CD4-positive, CD25-positive, alpha-beta regulatory T cell (primary cell): Measurements from ENCODE around the gene EGLN2. TPM values are rescaled to one million over a fixed set of nuclear protein-coding genes. Genes with fewer than 3 reads are reported as not detected.

ENCODE experiments used
- ATAC-seq, 2 donors: fragments of 150-1000 bp; cut with Tn5 transposase; one replicate each; pipeline ENCODE4 v1.10.0; 2021; ENCODE audit warnings: low read depth in 2 of 2, moderate number of reproducible peaks in 2 of 2, moderate library complexity in 1 of 2
- DNase-seq, 3 donors: peaks; one replicate each; pipeline versions ENCODE4 v3.0.0 to v3.0.0-alpha.2; 2012 to 2022; ENCODE audit warnings: mixed read lengths in 1 of 3
- H3K27ac ChIP-seq: one replicate; pipeline ENCODE4 v1.7.0; 2013; ENCODE audit warnings: mild to moderate bottlenecking, low read length; ENCODE audit not compliant: insufficient read depth, poor library complexity, severe bottlenecking
- H3K27me3 ChIP-seq: one replicate; pipeline ENCODE4 v1.7.0; 2013; ENCODE audit warnings: low read length; ENCODE audit not compliant: control insufficient read depth, insufficient read depth
- H3K36me3 ChIP-seq: one replicate; pipeline ENCODE4 v1.7.0; 2013; ENCODE audit warnings: mild to moderate bottlenecking, low read length, moderate library complexity; ENCODE audit not compliant: control insufficient read depth, insufficient read depth
- H3K4me1 ChIP-seq: 2 replicates; pipeline ENCODE4 v1.7.0; 2013; ENCODE audit warnings: mild to moderate bottlenecking, low read length; ENCODE audit not compliant: insufficient read depth, control insufficient read depth, poor library complexity, severe bottlenecking
- H3K4me3 ChIP-seq: one replicate; pipeline ENCODE4 v1.7.0; 2013; ENCODE audit warnings: low read depth, mild to moderate bottlenecking, low read length, moderate library complexity
- H3K9me3 ChIP-seq, 2 experiments: 1 replicate in 1 of 2; 2 replicates in 1 of 2; pipeline ENCODE4 v1.7.0; 2013; ENCODE audit warnings: low read length in 2 of 2, mild to moderate bottlenecking in 1 of 2, moderate library complexity in 1 of 2; ENCODE audit not compliant: control insufficient read depth in 2 of 2
- H3K27ac Mint-ChIP-seq, 3 donors: one replicate each; pipeline ENCODE4 v1.8.0; 2020 to 2022; ENCODE audit warnings: mild to moderate bottlenecking in 3 of 3, mixed read lengths in 3 of 3, moderate library complexity in 2 of 3
- H3K27me3 Mint-ChIP-seq: one replicate; pipeline ENCODE4 v1.8.0; 2022; ENCODE audit warnings: mild to moderate bottlenecking, mixed read lengths
- H3K36me3 Mint-ChIP-seq: one replicate; pipeline ENCODE4 v1.8.0; 2020; ENCODE audit warnings: mixed read lengths
- H3K4me1 Mint-ChIP-seq, 4 donors: one replicate each; pipeline ENCODE4 v1.8.0; 2020 to 2022; ENCODE audit warnings: mixed read lengths in 4 of 4, mild to moderate bottlenecking in 1 of 4
- H3K4me3 Mint-ChIP-seq, 4 donors: one replicate each; pipeline ENCODE4 v1.8.0; 2020 to 2022; ENCODE audit warnings: mild to moderate bottlenecking in 4 of 4, mixed read lengths in 4 of 4, moderate library complexity in 3 of 4
- H3K9me3 Mint-ChIP-seq, 7 donors: one replicate each; pipeline ENCODE4 v1.8.0; 2020 to 2022; ENCODE audit warnings: mixed read lengths in 7 of 7, mild to moderate bottlenecking in 3 of 7, moderate library complexity in 2 of 7
- polyA plus RNA-seq, 4 donors: library from polyadenylated mRNA; unstranded; fragments of 300-500 nt; fragmentation: Illumina TruSeq; gene quantifications; one replicate each; pipeline ENCODE4 v1.2.3, GENCODE V29; 2021
- total RNA-seq: library from RNA; stranded (reverse); gene quantifications from one replicate; pipeline ENCODE4 v1.2.3, GENCODE V29; 2022

Gene EGLN2
- total and polyA plus RNA-seq, 5 donors from 2014 or later: 135 to 191 (median 166) TPM

DNA sequence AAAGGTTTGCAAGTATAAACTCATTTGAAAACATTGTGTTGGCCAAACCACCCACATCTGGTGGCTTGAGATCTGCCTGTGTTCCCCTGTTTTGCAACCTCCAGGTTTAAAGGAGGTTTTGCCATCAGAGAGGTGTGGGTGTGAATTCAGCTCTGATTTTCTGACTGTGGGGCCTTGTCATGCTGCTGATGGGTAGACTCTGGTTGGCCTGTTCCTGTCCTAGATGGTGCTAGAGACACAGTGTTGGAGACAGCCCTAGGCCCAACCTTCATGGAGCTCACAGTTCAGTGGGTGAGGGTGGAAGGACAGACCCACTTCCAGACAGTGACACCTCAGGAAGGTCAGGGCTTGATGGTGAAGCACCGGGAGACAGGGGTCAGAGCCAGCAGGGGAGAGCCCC is 13.5 kb upstream of the EGLN2 start:
- no peak for ATAC-seq
- Histone ChIP-seq H3K4me1 (no peaks in the 10 kb centered on the region), H3K9me3 (no peaks in the 10 kb centered on the region), H3K27me3 (no peaks in the 10 kb centered on the region), H3K4me3 (no peak overlapping the region), H3K27ac (no peak overlapping the region), H3K36me3 (peaks cover 20% of the 10 kb centered on the region)
- Mint-ChIP-seq H3K27me3 (no peaks in the 10 kb centered on the region), H3K4me1 (peaks cover 0 to 17% (median 10%) of the 10 kb centered on the region in 4 donors), H3K4me3 (no peak overlapping the region), H3K27ac (peak overlapping the region in 2 of 3 donors; percentile 26 to 52), H3K36me3 (peaks cover 24% of the 10 kb centered on the region), H3K9me3 (no peaks in the 10 kb centered on the region)
- DNase-seq: no peak

DNA sequence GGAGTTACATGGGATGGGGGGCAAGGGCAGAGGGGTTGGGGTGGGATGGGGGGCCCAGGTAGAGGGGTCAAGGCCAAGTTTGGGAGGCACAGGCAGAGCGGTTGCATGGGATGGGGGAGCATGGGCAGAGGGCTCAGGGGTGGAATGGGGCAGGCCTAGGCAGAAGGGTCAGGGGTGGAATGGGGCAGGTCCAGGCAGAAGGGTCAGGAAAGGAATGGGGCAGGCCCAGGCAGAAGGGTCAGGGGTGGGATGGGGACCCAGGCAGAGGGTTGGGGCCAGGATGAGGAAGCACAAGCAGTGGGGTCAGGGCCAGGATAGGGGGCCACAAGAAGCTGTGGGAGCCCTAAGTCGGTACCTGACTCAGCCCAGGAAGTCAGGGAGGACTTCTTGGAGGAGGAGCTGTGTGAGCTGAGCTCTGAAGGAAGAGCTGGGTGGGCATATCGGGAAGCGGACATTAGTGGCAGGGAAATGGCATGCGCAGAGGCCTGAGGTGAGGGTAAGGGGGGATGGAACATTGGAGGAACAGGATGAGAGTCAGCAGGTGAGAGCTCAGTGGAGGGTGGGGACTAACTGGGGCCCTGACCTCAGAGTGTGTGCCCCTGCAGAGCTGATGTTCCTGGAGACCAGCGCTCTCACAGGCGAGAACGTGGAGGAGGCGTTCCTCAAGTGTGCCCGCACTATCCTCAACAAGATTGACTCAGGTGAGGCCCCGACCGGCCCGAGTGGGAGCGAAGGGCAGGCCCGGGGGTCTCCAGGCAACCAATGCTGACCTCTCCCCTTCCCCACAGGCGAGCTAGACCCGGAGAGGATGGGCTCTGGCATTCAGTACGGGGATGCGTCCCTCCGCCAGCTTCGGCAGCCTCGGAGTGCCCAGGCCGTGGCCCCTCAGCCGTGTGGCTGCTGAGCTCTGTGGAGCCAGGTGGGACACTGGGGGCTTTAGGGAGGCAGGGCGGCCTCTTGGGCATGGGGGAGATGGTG is 12.6 kb upstream of the EGLN2 start:
- peaks cover 25% of the 10 kb centered on the region for H3K36me3 ChIP-seq
- no peak for DNase-seq
- no peak overlapping the region for H3K4me3 ChIP-seq
- peaks cover 21% of the 10 kb centered on the region for H3K36me3 Mint-ChIP-seq
- no peak overlapping the region for H3K4me3 Mint-ChIP-seq
- no peaks in the 10 kb centered on the region for H3K9me3 ChIP-seq
- peaks cover 0 to 14% (median 10%) of the 10 kb centered on the region in 4 donors for H3K4me1 Mint-ChIP-seq
- no peaks in the 10 kb centered on the region for H3K9me3 Mint-ChIP-seq
- H3K27me3 Mint-ChIP-seq: no peaks in the 10 kb centered on the region
- no peaks in the 10 kb centered on the region for H3K4me1 ChIP-seq
- ATAC-seq: no peak
- no peaks in the 10 kb centered on the region for H3K27me3 ChIP-seq
- no peak overlapping the region for H3K27ac ChIP-seq
- H3K27ac Mint-ChIP-seq: no peak overlapping the region

DNA sequence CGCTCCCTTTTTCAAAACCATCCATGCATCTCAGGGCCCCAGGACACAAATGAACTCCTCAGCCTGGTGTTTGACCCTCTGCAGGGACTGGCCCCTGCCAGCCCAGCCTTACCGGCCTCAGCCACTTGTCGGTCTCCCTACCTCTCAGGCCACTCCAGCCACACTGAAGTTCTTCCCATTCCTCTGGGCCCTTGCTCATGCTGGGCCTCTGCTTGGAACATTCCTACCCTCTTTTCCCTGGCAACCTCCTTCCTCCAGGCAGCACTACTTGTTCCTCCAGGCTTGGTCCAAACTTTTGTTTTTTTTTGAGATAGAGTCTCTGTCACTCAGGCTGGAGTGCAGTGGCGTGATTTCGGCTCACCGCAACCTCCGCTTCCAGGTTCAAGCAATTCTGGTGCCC is 7.6 kb upstream of the EGLN2 start:
- Mint-ChIP-seq H3K36me3 (peaks cover 14% of the 10 kb centered on the region), H3K27ac (peak overlapping the region in 2 of 3 donors; percentile 49 to 93), H3K9me3 (no peaks in the 10 kb centered on the region), H3K4me3 (peak overlapping the region in 1 of 4 donors; percentile 65), H3K27me3 (no peaks in the 10 kb centered on the region), H3K4me1 (peaks cover 0 to 12% (median 6%) of the 10 kb centered on the region in 4 donors)
- peaks cover 19% of the 10 kb centered on the region for H3K36me3 ChIP-seq
- no peak overlapping the region for H3K4me3 ChIP-seq
- DNase-seq (no peak), ATAC-seq (no peak)
- H3K27ac ChIP-seq: no peak overlapping the region
- no peaks in the 10 kb centered on the region for H3K27me3 ChIP-seq
- no peaks in the 10 kb centered on the region for H3K4me1 ChIP-seq
- H3K9me3 ChIP-seq: no peaks in the 10 kb centered on the region

DNA sequence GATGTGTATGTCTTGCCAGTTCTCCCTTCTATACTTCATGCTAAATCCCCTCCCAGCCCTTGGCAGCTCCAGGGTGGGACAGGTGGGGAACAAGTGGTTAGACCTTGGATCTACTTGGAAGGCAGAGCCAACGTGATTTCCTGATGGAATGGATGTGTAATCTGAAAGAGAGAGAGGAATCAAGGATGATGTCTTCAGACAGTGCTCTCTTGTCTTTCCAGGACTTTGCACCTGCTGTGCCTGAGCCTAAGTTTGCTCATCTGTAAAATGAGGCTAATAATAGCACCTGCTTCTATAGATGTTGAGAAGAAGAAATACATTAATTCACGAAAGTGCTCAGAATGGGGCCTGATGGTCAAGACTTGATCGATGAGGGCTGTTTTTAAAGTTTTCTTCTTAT is 7.0 kb upstream of the EGLN2 start:
- Histone ChIP-seq H3K27ac (no peak overlapping the region), H3K27me3 (no peaks in the 10 kb centered on the region), H3K4me3 (no peak overlapping the region), H3K36me3 (peaks cover 14% of the 10 kb centered on the region), H3K9me3 (no peaks in the 10 kb centered on the region), H3K4me1 (no peaks in the 10 kb centered on the region)
- ATAC-seq (no peak), DNase-seq (no peak)
- Mint-ChIP-seq H3K27ac (peak overlapping the region in 2 of 3 donors; percentile 9 to 38), H3K4me3 (peak overlapping the region in 1 of 4 donors; percentile 44), H3K36me3 (peaks cover 14% of the 10 kb centered on the region), H3K9me3 (no peaks in the 10 kb centered on the region), H3K27me3 (no peaks in the 10 kb centered on the region), H3K4me1 (peaks cover 0 to 12% (median 6%) of the 10 kb centered on the region in 4 donors)

DNA sequence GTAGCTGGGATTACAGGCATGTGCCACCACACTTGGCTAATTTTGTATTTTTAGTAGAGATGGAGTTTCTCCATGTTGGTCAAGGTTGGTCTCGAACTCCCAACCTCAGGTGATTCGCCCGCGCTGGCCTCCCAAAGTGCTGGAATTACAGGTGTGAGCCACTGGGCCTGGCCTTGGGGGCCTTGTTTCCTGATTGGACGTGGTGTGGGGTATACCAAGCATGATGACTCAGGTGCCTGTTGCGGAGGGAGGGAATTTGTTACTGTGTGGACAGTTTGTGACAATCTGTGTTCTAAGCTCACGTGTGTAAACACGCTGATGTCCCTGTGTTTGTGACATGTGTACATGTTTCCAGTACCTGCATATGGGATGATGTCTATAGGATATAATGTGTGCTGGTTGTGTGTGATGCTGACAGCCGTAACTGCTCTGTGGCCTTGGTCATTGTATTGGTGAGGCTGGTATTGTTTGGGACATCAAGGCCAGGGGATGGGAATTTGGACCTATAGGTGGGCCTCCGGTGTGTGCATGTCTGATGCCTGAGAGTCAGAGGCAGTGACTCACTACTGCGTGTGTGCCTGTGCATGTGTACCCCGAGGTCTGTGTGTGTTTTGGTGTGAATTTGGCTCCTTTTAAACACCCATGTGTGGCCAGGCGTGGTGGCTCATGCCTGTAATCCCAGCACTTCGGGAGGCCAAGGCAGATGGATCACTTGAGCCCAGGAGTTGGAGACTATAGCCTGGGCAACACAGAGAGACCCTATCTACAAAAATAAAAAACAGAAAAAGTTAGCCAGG is 1.6 kb upstream of the EGLN2 start:
- DNase-seq (no peak), ATAC-seq (no peak)
- Histone ChIP-seq H3K36me3 (peaks cover 7% of the 10 kb centered on the region), H3K4me1 (peaks cover 39% of the 10 kb centered on the region), H3K27ac (peak overlapping the region; percentile 96), H3K4me3 (peak overlapping the region; percentile 90), H3K27me3 (no peaks in the 10 kb centered on the region), H3K9me3 (no peaks in the 10 kb centered on the region)
- Mint-ChIP-seq H3K27me3 (no peaks in the 10 kb centered on the region), H3K36me3 (peaks cover 12% of the 10 kb centered on the region), H3K4me1 (peaks cover 5 to 40% (median 17%) of the 10 kb centered on the region in 4 donors), H3K4me3 (peak overlapping the region; percentile 88 to 96 (median 91)), H3K9me3 (no peaks in the 10 kb centered on the region), H3K27ac (peak overlapping the region; percentile 84 to 100 (median 100))

DNA sequence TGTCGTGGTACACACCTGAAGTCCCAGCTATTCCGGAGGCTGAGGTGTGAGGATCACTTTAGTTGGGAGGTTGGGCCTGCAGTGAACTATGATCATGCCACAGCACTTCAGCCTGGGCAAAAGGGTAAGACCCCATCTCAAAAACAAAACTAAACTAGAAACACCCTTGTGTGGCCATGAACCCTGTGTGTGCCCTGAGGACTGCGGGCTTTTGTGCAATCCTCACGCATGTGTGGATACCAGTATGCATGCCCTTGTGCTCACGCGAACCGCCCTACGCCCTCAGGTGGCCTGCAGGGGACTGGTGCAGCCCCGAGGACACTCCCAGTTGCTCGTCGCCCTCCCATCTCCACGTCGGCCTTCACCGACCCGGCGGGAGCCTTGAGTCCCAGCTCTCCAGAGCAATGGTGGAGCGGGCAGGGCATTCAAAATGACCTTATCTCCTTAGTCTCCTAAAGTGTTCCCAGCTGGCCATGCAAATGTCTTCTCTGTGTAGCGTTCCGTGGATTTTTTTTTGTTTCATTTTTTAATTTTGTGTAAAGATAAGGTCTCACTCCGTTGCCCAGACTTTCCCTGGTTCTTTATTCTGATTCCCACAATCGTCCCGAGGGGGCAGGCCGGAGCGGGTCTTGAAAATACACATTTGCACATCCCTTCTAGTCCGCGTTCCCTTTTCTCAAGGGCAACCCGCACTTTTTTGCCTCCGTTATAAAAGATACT is 868 bp upstream of the EGLN2 start:
- Mint-ChIP-seq H3K27me3 (no peaks in the 10 kb centered on the region), H3K4me3 (peak overlapping the region; percentile 88 to 96 (median 91)), H3K9me3 (no peaks in the 10 kb centered on the region), H3K36me3 (peaks cover 13% of the 10 kb centered on the region), H3K4me1 (peaks cover 5 to 48% (median 22%) of the 10 kb centered on the region in 4 donors), H3K27ac (peak overlapping the region; percentile 96 to 100 (median 100))
- Histone ChIP-seq H3K27ac (peak overlapping the region; percentile 96), H3K36me3 (peaks cover 5% of the 10 kb centered on the region), H3K4me3 (peak overlapping the region; percentile 90), H3K4me1 (peaks cover 47% of the 10 kb centered on the region), H3K27me3 (no peaks in the 10 kb centered on the region), H3K9me3 (no peaks in the 10 kb centered on the region)
- DNase-seq (peak; percentile 60 to 86 (median 72)), ATAC-seq (peak; percentile 32 to 35)
